ENCODE data around the gene P4HB. TPM values are rescaled to one million over a fixed set of nuclear protein-coding genes. Genes with fewer than 3 reads are reported as not detected.

The P4HB gene
- total RNA-seq, 6 donors from 2014 or later = 374 to 627 (median 531) TPM

DNA sequence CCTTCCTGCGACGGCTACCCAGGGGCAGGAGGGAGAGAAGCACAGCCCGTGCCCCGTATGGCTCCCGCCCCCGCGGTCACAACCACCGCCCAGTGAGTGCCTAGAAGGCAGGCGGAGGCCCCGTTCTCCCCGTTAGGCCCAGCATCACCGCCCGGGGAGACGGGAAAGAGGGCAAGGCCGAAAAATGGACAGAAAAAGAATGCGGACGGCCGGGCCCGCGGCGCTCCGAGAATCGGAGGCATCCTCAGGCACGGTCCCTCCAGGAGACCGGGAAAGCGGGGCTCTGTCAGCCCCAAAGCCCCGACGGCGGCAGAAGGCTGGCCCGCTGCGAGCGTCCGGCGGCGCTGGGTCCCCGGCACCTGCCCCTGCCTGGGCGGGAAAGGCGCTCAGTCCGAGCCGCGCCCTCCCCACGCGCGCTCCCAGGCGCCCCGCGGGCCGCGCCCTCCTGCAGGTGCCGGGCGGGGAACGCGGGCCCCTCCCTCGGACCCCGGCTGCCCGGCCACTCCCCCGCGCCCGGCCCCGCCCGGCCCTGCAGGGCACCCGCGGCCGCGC, 27.7 kb downstream of the P4HB start:
- Histone ChIP-seq H3K27ac (peak overlapping the region; percentile 90 to 96 (median 92)), H3K4me1 (peaks cover 21 to 55% (median 32%) of the 10 kb centered on the region in 4 donors), H3K4me3 (peak overlapping the region; percentile 86 to 97 (median 92)), H3K27me3 (no peaks in the 10 kb centered on the region), H3K9me3 (no peaks in the 10 kb centered on the region), H3K36me3 (no peaks in the 10 kb centered on the region)
- TF ChIP-seq EP300 (IDR thresholded peaks at IDR 0.05) (no peak), POLR2AphosphoS5 (IDR thresholded peaks at IDR 0.05) (no peak), POLR2A (IDR thresholded peaks at IDR 0.05) (no peak)
- ATAC-seq (ENCODE audit: low FRiP score in 2 of 2) (peak; percentile 5 to 47), DNase-seq (peak in 1 of 2 donors; percentile 48)
- 2 to 3% methylated on average over 7 to 16 of the region's 65 CpGs for WGBS, 2 donors

DNA sequence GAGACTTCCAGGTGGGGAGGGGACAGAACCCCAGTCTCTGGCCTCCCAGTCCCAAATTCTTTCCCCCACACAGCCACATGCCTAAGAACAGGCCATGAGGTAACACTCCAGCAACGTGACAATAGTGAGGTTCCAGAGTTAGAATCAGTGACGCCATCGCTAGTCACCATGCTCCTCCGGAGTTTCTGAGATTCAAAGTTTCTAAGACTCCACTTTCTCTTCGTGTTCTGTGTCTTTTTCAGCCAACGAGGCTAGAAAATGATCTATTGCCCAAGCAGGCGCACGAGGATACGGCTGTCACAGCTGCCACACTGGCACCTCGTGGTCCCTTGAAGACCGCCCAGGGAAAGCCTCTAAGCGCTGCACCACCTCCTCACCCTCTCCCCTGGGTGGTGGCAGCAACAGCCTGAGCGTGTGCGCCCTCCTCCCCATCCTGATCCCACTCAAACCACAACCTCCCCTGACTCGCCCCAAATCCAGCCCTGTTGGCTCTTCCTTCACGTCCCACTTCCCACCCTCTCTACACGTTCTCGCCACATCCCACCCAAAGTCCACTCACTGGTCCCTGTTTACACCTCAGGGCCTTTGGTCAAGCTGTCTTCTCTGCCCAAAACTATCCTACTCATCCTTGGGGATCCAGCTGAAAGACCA, 28.3 kb downstream of the P4HB start:
- Histone ChIP-seq H3K36me3 (no peaks in the 10 kb centered on the region), H3K9me3 (no peaks in the 10 kb centered on the region), H3K4me3 (peak overlapping the region; percentile 86 to 97 (median 92)), H3K27me3 (no peaks in the 10 kb centered on the region), H3K4me1 (peaks cover 21 to 55% (median 32%) of the 10 kb centered on the region in 4 donors), H3K27ac (peak overlapping the region; percentile 90 to 96 (median 92))
- DNase-seq = peak in 1 of 2 donors; percentile 62
- ATAC-seq (ENCODE audit: low FRiP score in 2 of 2) = peak; percentile 27 to 54
- TF ChIP-seq POLR2AphosphoS5 (IDR thresholded peaks at IDR 0.05) = peak in 1 of 2 donors; percentile 17
- TF ChIP-seq, protein P1, sequence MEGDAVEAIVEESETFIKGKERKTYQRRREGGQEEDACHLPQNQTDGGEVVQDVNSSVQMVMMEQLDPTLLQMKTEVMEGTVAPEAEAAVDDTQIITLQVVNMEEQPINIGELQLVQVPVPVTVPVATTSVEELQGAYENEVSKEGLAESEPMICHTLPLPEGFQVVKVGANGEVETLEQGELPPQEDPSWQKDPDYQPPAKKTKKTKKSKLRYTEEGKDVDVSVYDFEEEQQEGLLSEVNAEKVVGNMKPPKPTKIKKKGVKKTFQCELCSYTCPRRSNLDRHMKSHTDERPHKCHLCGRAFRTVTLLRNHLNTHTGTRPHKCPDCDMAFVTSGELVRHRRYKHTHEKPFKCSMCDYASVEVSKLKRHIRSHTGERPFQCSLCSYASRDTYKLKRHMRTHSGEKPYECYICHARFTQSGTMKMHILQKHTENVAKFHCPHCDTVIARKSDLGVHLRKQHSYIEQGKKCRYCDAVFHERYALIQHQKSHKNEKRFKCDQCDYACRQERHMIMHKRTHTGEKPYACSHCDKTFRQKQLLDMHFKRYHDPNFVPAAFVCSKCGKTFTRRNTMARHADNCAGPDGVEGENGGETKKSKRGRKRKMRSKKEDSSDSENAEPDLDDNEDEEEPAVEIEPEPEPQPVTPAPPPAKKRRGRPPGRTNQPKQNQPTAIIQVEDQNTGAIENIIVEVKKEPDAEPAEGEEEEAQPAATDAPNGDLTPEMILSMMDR (IDR thresholded peaks at IDR 0.05) = no peak
- no peak for TF ChIP-seq POLR2A (IDR thresholded peaks at IDR 0.05)
- TF ChIP-seq EP300 (IDR thresholded peaks at IDR 0.05) = no peak
- WGBS, 2 donors = 17 to 24% methylated on average over 17 to 18 of the region's 18 CpGs

DNA sequence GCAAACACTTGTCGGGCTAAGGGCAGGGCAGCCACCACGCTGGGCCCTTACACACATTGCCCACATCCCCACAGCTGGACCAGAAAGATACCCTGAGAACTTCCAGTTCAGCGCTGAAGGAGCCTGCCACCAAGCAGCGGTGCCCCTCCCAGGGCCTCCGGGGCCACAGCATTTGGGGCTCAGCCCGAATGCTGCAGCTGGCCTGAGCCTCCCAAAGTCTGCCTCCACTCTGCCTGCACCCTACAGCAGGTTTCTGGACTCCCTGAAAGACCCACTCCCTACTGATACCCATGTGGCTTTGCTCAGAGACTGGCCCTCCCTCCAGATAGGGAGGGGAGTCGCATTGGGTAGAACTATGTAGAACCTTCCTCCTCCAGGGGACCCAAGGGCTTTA, 28.8 kb downstream of the P4HB start:
- DNase-seq (peak in 1 of 2 donors; percentile 44), ATAC-seq (ENCODE audit: low FRiP score in 2 of 2) (no peak)
- TF ChIP-seq EP300 (IDR thresholded peaks at IDR 0.05) (no peak), POLR2AphosphoS5 (IDR thresholded peaks at IDR 0.05) (no peak), POLR2A (IDR thresholded peaks at IDR 0.05) (no peak)
- TF ChIP-seq, protein P1 (IDR thresholded peaks at IDR 0.05) = no peak
- no peaks in the 10 kb centered on the region for H3K36me3 ChIP-seq
- peak overlapping the region in 1 of 4 donors; percentile 97 for H3K4me3 ChIP-seq
- H3K27me3 ChIP-seq = no peaks in the 10 kb centered on the region
- WGBS, 2 donors = 60 to 69% methylated on average over 3 to 5 of the region's 7 CpGs
- peaks cover 21 to 55% (median 32%) of the 10 kb centered on the region in 4 donors for H3K4me1 ChIP-seq
- H3K9me3 ChIP-seq = no peaks in the 10 kb centered on the region
- H3K27ac ChIP-seq = peak overlapping the region; percentile 90 to 96 (median 92)

DNA sequence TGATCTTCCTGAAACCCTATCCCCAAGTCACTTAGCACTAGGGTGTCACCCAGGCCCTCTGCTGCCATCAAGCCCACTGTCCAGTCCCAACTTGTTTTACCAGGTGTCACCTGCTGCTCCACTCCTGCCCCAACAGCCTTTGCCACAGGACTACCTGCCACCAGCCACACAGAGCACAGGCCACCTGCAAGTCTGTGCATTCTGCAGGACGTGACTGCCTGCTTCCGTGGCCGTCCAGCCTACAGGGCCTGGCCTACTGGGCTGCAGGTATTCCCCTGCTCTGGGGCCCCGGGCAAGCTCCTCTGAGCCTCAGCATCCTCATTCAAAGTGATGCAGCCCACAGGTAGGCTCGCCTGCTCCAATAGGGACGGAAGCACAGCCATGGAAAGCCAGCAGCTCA, 30.5 kb downstream of the P4HB start:
- TF ChIP-seq EP300 (IDR thresholded peaks at IDR 0.05) (no peak), POLR2A (IDR thresholded peaks at IDR 0.05) (no peak)
- no peaks in the 10 kb centered on the region for H3K36me3 ChIP-seq
- 60 to 87% methylated on average over 1 to 6 of the region's 6 CpGs for WGBS, 2 donors

DNA sequence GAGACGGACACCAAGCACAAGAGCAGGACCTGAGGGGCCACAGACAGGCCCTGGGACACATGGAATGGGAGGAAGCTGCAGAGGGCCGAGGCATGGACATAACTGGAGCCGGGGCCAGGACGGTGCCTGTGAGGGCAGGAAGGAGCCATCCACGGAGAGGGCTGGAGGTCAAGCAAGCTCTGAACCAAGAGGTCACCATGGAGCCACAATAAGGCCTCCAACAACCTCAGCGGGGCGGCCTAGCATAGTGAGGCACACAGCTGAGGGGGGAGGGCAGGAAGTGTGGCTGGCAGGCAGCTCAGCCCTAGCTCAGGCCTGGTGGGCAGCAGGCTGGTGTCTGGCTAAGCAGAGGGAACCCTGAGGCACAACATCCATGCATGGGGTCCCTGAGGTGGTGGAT, 31.7 kb downstream of the P4HB start:
- TF ChIP-seq POLR2AphosphoS5 (IDR thresholded peaks at IDR 0.05) (no peak), POLR2A (IDR thresholded peaks at IDR 0.05) (no peak)
- no peak for DNase-seq
- H3K36me3 ChIP-seq = peaks cover 0 to 10% (median 7%) of the 10 kb centered on the region in 4 donors
- ATAC-seq (ENCODE audit: low FRiP score in 2 of 2) = no peak
- H3K4me3 ChIP-seq = no peak overlapping the region
- 78 to 92% methylated on average over 6 to 7 of the region's 7 CpGs for WGBS, 2 donors
- peak overlapping the region in 3 of 4 donors; percentile 0 to 42 (median 7) for H3K27ac ChIP-seq
- H3K4me1 ChIP-seq = peaks cover 14 to 46% (median 27%) of the 10 kb centered on the region in 4 donors
- H3K9me3 ChIP-seq = no peaks in the 10 kb centered on the region
- no peaks in the 10 kb centered on the region for H3K27me3 ChIP-seq

More for the DNA sequence above, 30.5 kb downstream of the P4HB start:
- DNase-seq (no peak), ATAC-seq (ENCODE audit: low FRiP score in 2 of 2) (no peak)
- peaks cover 21 to 55% (median 32%) of the 10 kb centered on the region in 4 donors for H3K4me1 ChIP-seq
- no peak overlapping the region for H3K4me3 ChIP-seq
- H3K27ac ChIP-seq = no peak overlapping the region
- H3K9me3 ChIP-seq = no peaks in the 10 kb centered on the region
- H3K27me3 ChIP-seq = no peaks in the 10 kb centered on the region

DNA sequence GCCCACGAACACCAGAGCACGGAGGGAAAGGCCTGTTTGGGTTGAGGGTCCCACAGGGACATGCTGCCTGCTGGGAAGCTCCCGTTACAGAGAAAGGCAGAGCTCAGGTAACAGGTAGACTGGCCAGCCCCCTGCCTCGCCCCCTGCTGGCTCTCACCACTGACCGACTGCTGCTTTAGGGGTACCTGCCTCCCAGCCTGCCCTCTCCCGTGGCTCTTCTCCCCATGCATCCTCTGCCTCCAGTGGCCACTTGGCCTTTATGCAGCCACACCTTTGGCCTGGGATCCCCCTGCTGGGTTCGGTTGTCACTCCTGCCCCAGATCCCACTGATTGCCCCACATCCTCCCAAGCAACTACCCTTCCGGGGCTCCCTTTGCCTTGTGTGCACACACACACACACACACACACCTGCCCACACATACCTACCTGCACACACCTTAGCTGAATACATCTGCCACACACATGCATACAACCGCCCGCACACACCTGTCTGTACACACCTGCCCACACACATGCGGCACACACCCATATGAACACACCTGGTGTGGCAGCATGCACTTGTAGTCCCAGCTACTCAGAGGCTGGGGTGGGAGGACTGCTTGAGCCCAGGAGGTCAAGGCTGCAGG, 34.4 kb downstream of the P4HB start:
- Histone ChIP-seq H3K4me1 (peaks cover 17 to 41% (median 27%) of the 10 kb centered on the region in 4 donors), H3K27ac (no peak overlapping the region), H3K9me3 (no peaks in the 10 kb centered on the region), H3K27me3 (no peaks in the 10 kb centered on the region), H3K4me3 (no peak overlapping the region), H3K36me3 (peaks cover 0 to 26% (median 14%) of the 10 kb centered on the region in 4 donors)
- DNase-seq (no peak), ATAC-seq (ENCODE audit: low FRiP score in 2 of 2) (no peak)
- 85 to 88% methylated on average over 9 to 11 of the region's 11 CpGs for WGBS, 2 donors
- TF ChIP-seq EP300 (IDR thresholded peaks at IDR 0.05) = no peak
- TF ChIP-seq, protein P1 (IDR thresholded peaks at IDR 0.05) = no peak
- no peak for TF ChIP-seq POLR2AphosphoS5 (IDR thresholded peaks at IDR 0.05)

Measured in upper lobe of left lung (tissue), 6 donors.